Measurements from ENCODE around the gene CSNK2A2.

GRCh38 chr16:58211245-58211644 lies 13.3 kb upstream of the CSNK2A2 start:
- TF ChIP-seq CTCF (IDR thresholded peaks at IDR 0.05) (no peak), POLR2A (IDR thresholded peaks at IDR 0.05) (no peak)

Measured in prostate gland (tissue), 2 donors.